Right lobe of liver (tissue), 6 donors: Measurements from ENCODE around the gene NHLH1. TPM values are rescaled to one million over a fixed set of nuclear protein-coding genes. Genes with fewer than 3 reads are reported as not detected.

Experiments
- ATAC-seq, 4 donors: fragments of 200-7000 bp; cut with Tn5 transposase; one replicate each; pipeline ENCODE4 v1.9.1; 2020; ENCODE audit warnings: mild to moderate bottlenecking in 4 of 4, moderate library complexity in 4 of 4
- DNase-seq, 3 donors: peaks; one replicate each; pipeline ENCODE4 v3.0.0-alpha.2; 2020
- H3K27ac ChIP-seq, 3 donors: fragments of 200-600 bp; one replicate each; pipeline ENCODE4 v1.8.0; 2022
- H3K27me3 ChIP-seq, 2 donors: fragments of 200-600 bp; one replicate each; pipeline ENCODE4 v1.8.0; 2022
- H3K36me3 ChIP-seq, 4 donors: fragments of 200-600 bp; sonication (generic) in 1 of 4; one replicate each; pipeline versions ENCODE4 v1.5.1 to v1.8.0; 2017 to 2022; ENCODE audit warnings: control low read depth in 1 of 4
- H3K4me1 ChIP-seq, 4 donors: fragments of 200-600 bp; sonication (generic) in 1 of 4; one replicate each; pipeline versions ENCODE4 v1.5.1 to v1.8.0; 2017 to 2022; ENCODE audit warnings: control low read depth in 1 of 4
- H3K4me3 ChIP-seq, 3 donors: fragments of 200-600 bp; one replicate each; pipeline ENCODE4 v1.8.0; 2022
- H3K9me3 ChIP-seq, 4 donors: fragments of 200-600 bp; sonication (generic) in 1 of 4; one replicate each; pipeline versions ENCODE4 v1.5.1 to v1.8.0; 2017 to 2022; ENCODE audit warnings: control low read depth in 1 of 4
- CTCF ChIP-seq, 4 donors: fragments of 200-600 bp in 3 of 4; fragments of 450-650 bp in 1 of 4; IDR thresholded peaks; one replicate each; pipeline versions ENCODE4 v1.5.1 to v1.8.0; 2016 to 2022; ENCODE audit warnings: antibody characterized with exemption in 4 of 4, mild to moderate bottlenecking in 2 of 4
- POLR2A ChIP-seq: fragments of 450-650 bp; IDR thresholded peaks from one replicate; pipeline ENCODE4 v1.6.1; 2017; ENCODE audit warnings: antibody characterized with exemption, mild to moderate bottlenecking
- WGBS: methylation state at CpG from one replicate; pipeline ENCODE4 v1.1.6; 2018; ENCODE audit warnings: low coverage, low lambda C conversion rate; ENCODE audit not compliant: insufficient coverage; ENCODE audit errors: missing lambda C conversion rate; 5-methylcytosine and 5-hydroxymethylcytosine counted together
- intact Hi-C, 2 donors: fragments of 100-400 bp; cut with DNase I; formaldehyde crosslinking; loops; one replicate each; pipeline versions ENCODE4 v1.11.2 to v1.14.1; 2022
- total RNA-seq, 6 experiments: library from RNA; depleted of rRNA in 2 of 6; stranded (reverse); fragments of >200 nt in 2 of 6; fragmentation: NEBNext Ultra II Directional in 3 of 6; extraction: Animal tissue kit (Norgen Biotek cat#: 25700) in 3 of 6; gene quantifications; one replicate each; pipeline versions ENCODE4 v1.1.0 to v1.2.4, GENCODE V29; 2016 to 2023
- donor health status: DM: no; HTN: yes; CAD: no.
- donor health status: DM: no; HTN: no; CAD: no.
- donor health status: DM: no; HTN: no; CAD: no.
- donor health status: DM: no; HTN: yes; CAD: no.
- donor health status: DM: no; HTN: yes; CAD: no.

NHLH1 gene
- total RNA-seq, 6 experiments from 2014 or later, result 0.07 to 0.12 TPM; not detected in 4

- Histone ChIP-seq H3K4me1 (no peaks in the 10 kb centered on the region), H3K27ac (no peak overlapping the region), H3K36me3 (no peaks in the 10 kb centered on the region), H3K9me3 (no peaks in the 10 kb centered on the region), H3K27me3 (no peaks in the 10 kb centered on the region), H3K4me3 (no peak overlapping the region)
- DNase-seq (peak in 1 of 3 donors; percentile 17), ATAC-seq (no peak)
- TF ChIP-seq CTCF (IDR thresholded peaks at IDR 0.05), result no peak
- TF ChIP-seq POLR2A, result no peak
- WGBS, result 39% methylated on average over 2 of the region's 4 CpGs
- intact Hi-C loops, result loop anchor here in 1 of 2 donors (10.0 kb wide), 1 partner anchor 173 kb away; the partner anchor contains the start of gene CASQ1
These were observed 637 bp downstream of the NHLH1 start for GRCh38 chr1:160367516-160367900.

GRCh38 chr1:160367934-160368923 is 1.4 kb downstream of the NHLH1 start:
- ATAC-seq (no peak), DNase-seq (peak in 1 of 3 donors; percentile 19)
- TF ChIP-seq POLR2A, result no peak
- TF ChIP-seq CTCF (IDR thresholded peaks at IDR 0.05), result no peak
- no peaks in the 10 kb centered on the region for H3K4me1 ChIP-seq
- no peaks in the 10 kb centered on the region for H3K36me3 ChIP-seq
- no peak overlapping the region for H3K4me3 ChIP-seq
- no peak overlapping the region for H3K27ac ChIP-seq
- no peaks in the 10 kb centered on the region for H3K27me3 ChIP-seq
- H3K9me3 ChIP-seq, result no peaks in the 10 kb centered on the region
- WGBS, result 69% methylated on average over 3 of the region's 4 CpGs
- intact Hi-C loops, result loop anchor here in 1 of 2 donors (10.0 kb wide), 1 partner anchor 173 kb away; the partner anchor contains the start of gene CASQ1

- H3K36me3 ChIP-seq, result no peaks in the 10 kb centered on the region
- 75% methylated on average over 1 of the region's 1 CpG for WGBS
- no peak overlapping the region for H3K4me3 ChIP-seq
- no peaks in the 10 kb centered on the region for H3K9me3 ChIP-seq
- ATAC-seq, result no peak
- TF ChIP-seq CTCF (IDR thresholded peaks at IDR 0.05) (no peak), POLR2A (no peak)
- H3K4me1 ChIP-seq, result no peaks in the 10 kb centered on the region
- H3K27me3 ChIP-seq, result no peaks in the 10 kb centered on the region
- no peak overlapping the region for H3K27ac ChIP-seq
- DNase-seq, result no peak
- intact Hi-C loops, result loop anchor here in 1 of 2 donors (10.0 kb wide), 1 partner anchor 174 kb away; the partner anchor contains the start of gene CASQ1
These were observed 2.2 kb downstream of the NHLH1 start for GRCh38 chr1:160369087-160369486.

- H3K27me3 ChIP-seq, result no peaks in the 10 kb centered on the region
- peak in 1 of 3 donors; percentile 37 for DNase-seq
- no peaks in the 10 kb centered on the region for H3K36me3 ChIP-seq
- TF ChIP-seq POLR2A (no peak), CTCF (IDR thresholded peaks at IDR 0.05) (no peak)
- intact Hi-C loops, result loop anchor here (10.0 kb wide), 1 partner anchor 266 kb away; no protein-coding TSS in a partner anchor
- H3K27ac ChIP-seq, result no peak overlapping the region
- H3K4me1 ChIP-seq, result no peaks in the 10 kb centered on the region
- no peaks in the 10 kb centered on the region for H3K9me3 ChIP-seq
- ATAC-seq, result no peak
- H3K4me3 ChIP-seq, result no peak overlapping the region
- 57% methylated on average over 6 of the region's 42 CpGs for WGBS
These were observed 3.9 kb downstream of the NHLH1 start for GRCh38 chr1:160370561-160371345.
